Hypothalamus (tissue), 51 donors: ENCODE data around the gene PRM1.
A peak's percentile ranks its signal among the peaks of the same experiment; 100 is the strongest.

Experiments used
- DNase-seq, 51 donors: peaks; one replicate each; lab custom pipeline; 2025; lab: John Stamatoyannopoulos, UW

The PRM1 gene

GRCh38 chr16:11276143-11276895 lies 4.8 kb downstream of the PRM1 start, which contains the start of gene PRM2:
PRM2 (minus strand) TSS chr16:11276480; CDS start chr16:11276370, 110 bp downstream.
- DNase-seq: no peak

- no peak for DNase-seq
Measured at GRCh38 chr16:11274964-11275363, 6.2 kb downstream of the PRM1 start.

- DNase-seq: no peak
Measured at GRCh38 chr16:11273721-11274324, 7.3 kb downstream of the PRM1 start.

GRCh38 chr16:11272921-11273720 lies 8.0 kb downstream of the PRM1 start, which contains the start of gene PRM3:
PRM3 (minus strand) TSS chr16:11273629; CDS start chr16:11273595, 34 bp downstream.
- no peak for DNase-seq

GRCh38 chr16:11272484-11272883 lies 8.6 kb downstream of the PRM1 start:
- DNase-seq: no peak

- no peak for DNase-seq
Measured at GRCh38 chr16:11271610-11272009, 9.5 kb downstream of the PRM1 start.

GRCh38 chr16:11270602-11271162 lies 10.4 kb downstream of the PRM1 start:
- no peak for DNase-seq

- no peak for DNase-seq
Measured at GRCh38 chr16:11268921-11269375, 12.2 kb downstream of the PRM1 start, which contains the start of gene TNP2. TNP2 (minus strand) TSS chr16:11269325; CDS start chr16:11269262, 63 bp downstream.

GRCh38 chr16:11265124-11265523 lies 16.0 kb downstream of the PRM1 start:
- no peak for DNase-seq

- no peak for DNase-seq
Measured at GRCh38 chr16:11264155-11264832, 16.8 kb downstream of the PRM1 start.

- DNase-seq: no peak
Measured at GRCh38 chr16:11263737-11264136, 17.4 kb downstream of the PRM1 start.

GRCh38 chr16:11262915-11263314 lies 18.2 kb downstream of the PRM1 start:
- DNase-seq: no peak

GRCh38 chr16:11260596-11260966 lies 20.5 kb downstream of the PRM1 start:
- DNase-seq: no peak

GRCh38 chr16:11259655-11260595 lies 21.2 kb downstream of the PRM1 start:
- DNase-seq: no peak

GRCh38 chr16:11258553-11259492 lies 22.3 kb downstream of the PRM1 start:
- peak in 41 of 51 donors; percentile 3 to 80 (median 41) for DNase-seq

- DNase-seq: peak in 47 of 51 donors; percentile 9 to 79 (median 54)
Measured at GRCh38 chr16:11257131-11257938, 23.8 kb downstream of the PRM1 start.

GRCh38 chr16:11256661-11257130 lies 24.4 kb downstream of the PRM1 start:
- DNase-seq: peak in 20 of 51 donors; percentile 18 to 64 (median 44)
